Measurements from ENCODE around the gene GON4L. TPM values are rescaled to one million over a fixed set of nuclear protein-coding genes. Genes with fewer than 3 reads are reported as not detected.

GON4L gene
- polyA plus RNA-seq, 1 donor (not counting 4 experiments of a cell fraction or from before 2014, with no cell fraction given) = 16.7 TPM

DNA sequence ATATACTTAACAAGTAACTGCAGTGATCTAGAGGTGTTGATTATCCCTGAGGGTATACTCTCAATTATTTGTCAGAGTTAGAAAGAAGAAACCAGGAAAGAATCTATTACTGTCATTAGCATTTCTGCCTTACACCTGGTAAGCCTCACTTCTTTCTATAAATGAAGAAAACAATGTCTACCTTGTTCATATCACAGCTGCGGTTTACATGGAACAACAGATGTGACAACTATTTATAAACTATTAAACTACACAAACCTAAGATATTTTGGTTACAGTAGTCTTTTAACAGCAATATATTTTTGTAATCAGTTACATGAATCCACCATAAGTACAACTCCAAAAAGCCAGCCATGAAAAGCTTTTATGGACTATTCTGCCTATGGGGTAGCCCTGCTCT lies 40.7 kb downstream of the GON4L start:
- no peaks in the 10 kb centered on the region for H3K79me2 ChIP-seq (ENCODE audit: control insufficient read depth, insufficient read depth, low read length)
- H3K9me3 ChIP-seq (ENCODE audit: control insufficient read depth, low read depth, low read length) = no peaks in the 10 kb centered on the region
- TF ChIP-seq EZH2 (IDR thresholded peaks at IDR 0.05; ENCODE audit: low read length) = no peak
- TF ChIP-seq, protein P1, sequence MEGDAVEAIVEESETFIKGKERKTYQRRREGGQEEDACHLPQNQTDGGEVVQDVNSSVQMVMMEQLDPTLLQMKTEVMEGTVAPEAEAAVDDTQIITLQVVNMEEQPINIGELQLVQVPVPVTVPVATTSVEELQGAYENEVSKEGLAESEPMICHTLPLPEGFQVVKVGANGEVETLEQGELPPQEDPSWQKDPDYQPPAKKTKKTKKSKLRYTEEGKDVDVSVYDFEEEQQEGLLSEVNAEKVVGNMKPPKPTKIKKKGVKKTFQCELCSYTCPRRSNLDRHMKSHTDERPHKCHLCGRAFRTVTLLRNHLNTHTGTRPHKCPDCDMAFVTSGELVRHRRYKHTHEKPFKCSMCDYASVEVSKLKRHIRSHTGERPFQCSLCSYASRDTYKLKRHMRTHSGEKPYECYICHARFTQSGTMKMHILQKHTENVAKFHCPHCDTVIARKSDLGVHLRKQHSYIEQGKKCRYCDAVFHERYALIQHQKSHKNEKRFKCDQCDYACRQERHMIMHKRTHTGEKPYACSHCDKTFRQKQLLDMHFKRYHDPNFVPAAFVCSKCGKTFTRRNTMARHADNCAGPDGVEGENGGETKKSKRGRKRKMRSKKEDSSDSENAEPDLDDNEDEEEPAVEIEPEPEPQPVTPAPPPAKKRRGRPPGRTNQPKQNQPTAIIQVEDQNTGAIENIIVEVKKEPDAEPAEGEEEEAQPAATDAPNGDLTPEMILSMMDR (optimal IDR thresholded peaks at IDR 0.05 in 1 of 3, IDR thresholded peaks at IDR 0.05 in 1 of 3, conservative IDR thresholded peaks at IDR 0.05 in 1 of 3; ENCODE audit: extremely low read depth in 1 of 3, insufficient read depth in 2 of 3, low read length in 3 of 3) = no peak
- no peak overlapping the region for H3K4me2 ChIP-seq (ENCODE audit: control insufficient read depth, extremely low read depth, insufficient read depth, low read depth, low read length)
- H3K36me3 ChIP-seq (ENCODE audit: control insufficient read depth in 2 of 2, extremely low read depth in 1 of 2, insufficient read depth in 2 of 2, low read length in 2 of 2) = peaks cover 10 to 26% of the 10 kb centered on the region in 2 experiments
- no peaks in the 10 kb centered on the region for H3K27me3 ChIP-seq (ENCODE audit: control insufficient read depth, extremely low read depth, insufficient read depth, low read length)
- no peaks in the 10 kb centered on the region for H4K20me1 ChIP-seq (ENCODE audit: control insufficient read depth, extremely low read depth, insufficient read depth, low read length)
- H3K4me1 ChIP-seq (ENCODE audit: control insufficient read depth, extremely low read depth, insufficient read depth, low read length) = no peaks in the 10 kb centered on the region
- FAIRE-seq (no peak), DNase-seq (ENCODE audit: low read depth, low spot score) (no peak)
- no peak overlapping the region for H3K4me3 ChIP-seq (ENCODE audit: control insufficient read depth in 2 of 3, extremely low read depth in 1 of 3, insufficient read depth in 2 of 3, low read depth in 1 of 3, low read length in 3 of 3)
- dilution Hi-C loops (cut with MboI; ENCODE audit: extremely low pct_ligation_motif_present, low sequenced_read_pairs) = no loop called here
- H2AFZ ChIP-seq (ENCODE audit: control insufficient read depth, low read length) = no peak overlapping the region
- H3K9ac ChIP-seq (ENCODE audit: control insufficient read depth, extremely low read depth, insufficient read depth, low read length) = no peak overlapping the region
- no peak overlapping the region for H3K27ac ChIP-seq (ENCODE audit: control insufficient read depth, insufficient read depth, low read length)
- no peaks in the 10 kb centered on the region for H3K9me1 ChIP-seq (ENCODE audit: control insufficient read depth, extremely low read depth, insufficient read depth, low read length)

DNA sequence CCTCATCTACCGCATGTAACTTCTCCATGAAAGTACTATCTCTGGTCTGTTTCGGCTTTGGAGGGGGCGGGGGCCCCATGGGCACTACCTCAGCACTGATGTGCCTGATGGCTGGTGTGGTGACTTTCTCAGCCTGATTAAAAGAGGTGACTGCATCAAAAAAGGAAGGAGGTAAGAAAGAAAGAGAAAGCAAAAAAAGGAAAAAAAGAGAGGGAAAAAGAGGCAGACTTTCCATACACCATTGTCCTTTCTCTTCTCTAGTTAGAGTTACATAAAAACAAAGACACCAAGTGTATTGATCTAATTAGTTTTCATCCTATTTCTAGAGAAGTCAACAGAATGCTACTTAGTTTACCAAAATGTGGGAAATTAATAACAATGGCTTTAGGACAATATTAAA lies 43.3 kb downstream of the GON4L start:
- TF ChIP-seq, protein P1 (optimal IDR thresholded peaks at IDR 0.05 in 1 of 3, IDR thresholded peaks at IDR 0.05 in 1 of 3, conservative IDR thresholded peaks at IDR 0.05 in 1 of 3; ENCODE audit: extremely low read depth in 1 of 3, insufficient read depth in 2 of 3, low read length in 3 of 3) = no peak
- no peak for TF ChIP-seq EZH2 (IDR thresholded peaks at IDR 0.05; ENCODE audit: low read length)
- Histone ChIP-seq H3K79me2 (ENCODE audit: control insufficient read depth, insufficient read depth, low read length) (no peaks in the 10 kb centered on the region), H3K4me1 (ENCODE audit: control insufficient read depth, extremely low read depth, insufficient read depth, low read length) (no peaks in the 10 kb centered on the region), H3K36me3 (ENCODE audit: control insufficient read depth in 2 of 2, extremely low read depth in 1 of 2, insufficient read depth in 2 of 2, low read length in 2 of 2) (peaks cover 6 to 16% of the 10 kb centered on the region in 2 experiments), H3K27me3 (ENCODE audit: control insufficient read depth, extremely low read depth, insufficient read depth, low read length) (no peaks in the 10 kb centered on the region), H3K9me1 (ENCODE audit: control insufficient read depth, extremely low read depth, insufficient read depth, low read length) (no peaks in the 10 kb centered on the region), H3K4me3 (ENCODE audit: control insufficient read depth in 2 of 3, extremely low read depth in 1 of 3, insufficient read depth in 2 of 3, low read depth in 1 of 3, low read length in 3 of 3) (no peak overlapping the region), H4K20me1 (ENCODE audit: control insufficient read depth, extremely low read depth, insufficient read depth, low read length) (no peaks in the 10 kb centered on the region), H3K9me3 (ENCODE audit: control insufficient read depth, low read depth, low read length) (no peaks in the 10 kb centered on the region), H3K4me2 (ENCODE audit: control insufficient read depth, extremely low read depth, insufficient read depth, low read depth, low read length) (no peak overlapping the region), H3K9ac (ENCODE audit: control insufficient read depth, extremely low read depth, insufficient read depth, low read length) (no peak overlapping the region), H3K27ac (ENCODE audit: control insufficient read depth, insufficient read depth, low read length) (no peak overlapping the region), H2AFZ (ENCODE audit: control insufficient read depth, low read length) (no peak overlapping the region)
- FAIRE-seq (no peak), DNase-seq (ENCODE audit: low read depth, low spot score) (no peak)
- dilution Hi-C loops (cut with MboI; ENCODE audit: extremely low pct_ligation_motif_present, low sequenced_read_pairs) = no loop called here
